Stimulated activated CD4-positive, alpha-beta T cell treated with anti-CD3 and anti-CD28 coated beads, TNF-alpha, amount 100 ng/mL, for 48 hours (primary cell): Measurements from ENCODE around the gene ZNF385D.

Experiments
- DNase-seq, 3 donors: peaks; one replicate each; pipeline ENCODE4 v3.0.0-alpha.2; 2020; ENCODE audit warnings: low read depth in 3 of 3

The ZNF385D gene

GRCh38 chr3:21449738-21450137, 301.3 kb downstream of the ZNF385D start:
- no peak for DNase-seq

DNA sequence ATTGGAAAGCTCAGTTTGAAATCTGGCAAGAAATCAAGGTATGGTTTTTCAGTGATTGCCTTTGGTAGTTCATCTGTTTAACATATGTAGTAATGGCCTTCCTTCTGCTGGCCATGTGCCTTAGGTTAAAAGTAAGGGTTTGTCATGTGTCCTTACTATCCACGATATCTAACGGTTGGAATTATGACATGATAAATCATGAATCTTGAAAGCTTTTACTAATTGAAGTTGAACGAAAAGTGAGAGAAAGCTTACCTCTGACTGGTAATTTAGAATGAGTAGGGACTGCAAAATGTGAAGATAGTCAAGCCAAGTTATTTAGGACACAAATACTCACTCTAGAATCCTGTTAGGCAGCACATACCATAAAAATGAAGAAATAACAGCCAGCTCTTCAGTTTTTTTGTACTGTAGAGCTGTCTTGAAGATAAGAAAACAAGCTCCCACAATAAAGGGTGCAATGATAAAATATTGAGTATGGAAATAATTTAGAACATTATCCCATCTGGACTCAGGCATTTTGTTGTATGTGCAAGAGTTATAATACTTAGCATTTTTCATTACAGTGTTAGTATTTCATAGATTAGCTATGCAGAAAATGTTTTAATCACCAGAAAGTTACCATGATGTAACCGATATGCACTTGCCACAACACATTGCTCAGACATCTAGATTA, 303.4 kb downstream of the ZNF385D start:
- DNase-seq, result no peak

GRCh38 chr3:21446945-21447475, 304.0 kb downstream of the ZNF385D start:
- no peak for DNase-seq

DNA sequence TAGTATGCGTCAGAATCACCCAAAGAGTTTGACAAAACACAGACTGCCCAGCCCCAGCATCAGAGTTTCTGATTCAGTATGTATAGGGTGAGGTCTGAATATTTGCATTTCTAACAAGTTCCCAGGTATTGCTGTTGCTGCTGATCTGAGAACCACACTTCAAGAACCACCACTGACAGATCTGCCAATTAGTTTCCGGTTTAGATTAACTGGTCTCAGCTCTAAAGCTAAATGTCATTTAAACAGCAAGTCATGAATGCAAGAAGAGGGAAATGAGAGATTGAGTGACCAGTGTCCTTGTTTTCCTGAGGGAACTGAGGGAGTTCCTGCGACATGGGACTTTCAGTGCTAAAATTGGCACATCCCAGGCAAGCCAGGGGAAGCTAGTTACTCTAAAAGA, 305.0 kb downstream of the ZNF385D start:
- no peak for DNase-seq

DNA sequence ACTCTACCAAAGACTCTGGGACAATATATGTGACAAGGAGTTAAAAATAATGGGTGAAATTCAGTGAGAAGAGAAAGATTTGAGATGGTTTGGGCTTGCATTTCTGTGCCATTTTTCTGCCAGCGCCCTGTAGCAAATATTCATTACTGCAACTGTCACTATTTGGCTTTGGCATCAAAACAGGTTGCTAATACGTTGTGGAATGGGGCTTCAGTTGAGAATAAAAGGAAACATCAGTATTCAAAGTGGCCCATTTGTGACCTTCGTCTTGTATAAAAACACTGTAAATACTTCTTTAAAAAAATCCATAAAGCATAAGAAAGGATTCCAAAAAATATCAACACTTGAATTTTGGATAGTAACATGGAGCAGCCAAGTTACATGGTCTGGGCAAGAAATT, 309.2 kb downstream of the ZNF385D start:
- DNase-seq, result no peak

DNA sequence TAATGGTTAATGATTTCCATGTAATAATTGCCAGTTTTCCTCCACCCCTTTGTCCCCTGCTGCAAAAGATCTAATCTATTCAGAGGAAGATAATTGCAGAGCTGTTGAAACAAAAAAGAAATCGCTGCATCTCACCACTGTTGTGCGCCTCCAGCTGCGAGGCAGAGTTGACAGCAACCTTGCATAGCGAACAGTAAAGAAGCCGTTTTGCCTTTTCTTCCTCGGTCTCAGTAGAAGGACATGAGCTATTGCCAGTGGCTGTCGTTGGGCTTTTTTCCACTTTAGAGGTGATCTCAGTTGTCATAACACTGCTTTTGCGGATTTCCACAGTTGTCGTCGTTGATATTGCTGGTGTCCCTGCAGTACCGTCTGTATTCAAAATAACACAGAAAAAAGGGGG, 314.2 kb downstream of the ZNF385D start:
- no peak for DNase-seq

GRCh38 chr3:21435871-21436270, 315.1 kb downstream of the ZNF385D start:
- DNase-seq, result no peak

DNA sequence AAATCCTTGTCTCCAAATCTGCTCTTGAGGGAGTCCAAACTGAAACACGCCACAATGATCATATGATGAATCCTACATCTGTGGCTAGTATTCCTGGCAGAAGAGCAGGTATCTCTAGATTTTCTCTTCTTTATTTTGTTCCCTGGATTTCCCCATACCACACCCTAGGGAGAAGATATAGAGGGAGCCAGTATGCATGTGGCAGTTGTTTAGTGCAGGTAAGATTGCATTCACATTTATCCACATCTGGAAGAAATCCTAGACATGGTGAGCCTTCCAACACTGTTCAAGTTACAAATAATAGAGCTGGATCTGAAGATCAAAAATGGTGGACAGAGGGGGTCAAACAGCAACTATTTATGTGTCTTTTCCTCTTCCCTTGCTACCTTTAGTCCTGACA, 316.7 kb downstream of the ZNF385D start:
- DNase-seq, result no peak

DNA sequence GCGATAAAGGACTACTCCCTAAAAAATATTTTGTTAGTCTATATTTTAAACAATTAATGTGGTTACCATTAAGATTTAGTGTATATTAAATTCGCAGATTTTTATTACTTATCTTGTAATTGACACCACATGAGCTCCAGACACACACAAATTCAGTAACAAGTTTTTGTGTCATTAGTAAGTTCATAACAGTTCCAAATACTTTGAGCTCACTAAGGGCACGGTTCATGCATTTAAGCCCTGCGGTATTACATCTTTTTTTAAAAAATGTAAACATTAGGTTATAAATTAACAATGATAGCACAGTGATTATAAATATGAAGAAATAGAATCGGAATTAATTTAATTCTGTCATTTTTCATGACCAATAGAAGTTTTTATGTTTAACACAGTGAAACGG, 317.3 kb downstream of the ZNF385D start:
- no peak for DNase-seq

DNA sequence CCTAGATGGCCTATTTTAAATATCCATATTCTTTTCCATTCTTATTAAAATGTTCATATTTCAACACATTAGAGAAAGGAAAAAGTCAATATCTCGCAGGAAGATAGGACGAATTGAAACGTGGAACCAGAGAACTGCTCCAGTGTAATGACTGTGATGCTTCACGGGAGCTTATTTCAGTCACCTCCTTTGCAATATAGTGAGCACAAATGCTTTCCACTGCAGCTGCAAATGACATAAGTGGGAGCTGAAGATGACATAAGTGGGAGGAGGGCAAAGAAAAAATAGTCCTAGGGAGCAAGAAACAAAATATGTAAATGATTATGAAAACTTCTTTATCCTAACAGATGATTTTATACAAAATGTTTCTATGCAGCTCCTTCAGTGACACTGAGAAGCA, 324.1 kb downstream of the ZNF385D start:
- no peak for DNase-seq

- no peak for DNase-seq
These were observed 325.3 kb downstream of the ZNF385D start for GRCh38 chr3:21425715-21426114.

DNA sequence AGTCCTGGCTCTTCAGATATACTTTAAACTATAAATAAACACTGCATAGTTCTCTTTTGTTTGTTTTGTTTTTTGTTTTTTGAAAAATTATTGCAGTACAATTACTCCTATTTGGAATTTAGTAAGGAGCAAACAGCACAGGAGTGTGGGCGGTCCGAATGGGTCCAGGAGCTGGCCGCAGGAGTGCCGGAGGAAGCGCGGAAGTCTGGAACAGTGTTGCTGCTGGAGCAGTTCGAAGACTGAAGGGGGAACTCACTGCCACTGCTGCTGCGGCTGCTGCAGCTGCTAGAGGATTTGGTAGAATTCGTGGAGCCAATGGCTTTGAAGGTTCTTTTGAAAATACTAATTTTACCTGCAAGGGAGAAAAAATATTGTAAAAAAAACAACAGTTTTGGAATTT, 329.9 kb downstream of the ZNF385D start:
- DNase-seq, result no peak

- no peak for DNase-seq
These were observed 333.0 kb downstream of the ZNF385D start for GRCh38 chr3:21417991-21418390.

- DNase-seq, result no peak
These were observed 336.5 kb downstream of the ZNF385D start for GRCh38 chr3:21414506-21414905.

- DNase-seq, result no peak
These were observed 340.0 kb downstream of the ZNF385D start for GRCh38 chr3:21411058-21411457.

GRCh38 chr3:21409401-21409800, 341.6 kb downstream of the ZNF385D start:
- no peak for DNase-seq

GRCh38 chr3:21407743-21408142, 343.3 kb downstream of the ZNF385D start:
- DNase-seq, result no peak

GRCh38 chr3:21405671-21406667, 345.0 kb downstream of the ZNF385D start:
- DNase-seq, result no peak

- DNase-seq, result no peak
These were observed 352.5 kb downstream of the ZNF385D start for GRCh38 chr3:21398461-21398860.

DNA sequence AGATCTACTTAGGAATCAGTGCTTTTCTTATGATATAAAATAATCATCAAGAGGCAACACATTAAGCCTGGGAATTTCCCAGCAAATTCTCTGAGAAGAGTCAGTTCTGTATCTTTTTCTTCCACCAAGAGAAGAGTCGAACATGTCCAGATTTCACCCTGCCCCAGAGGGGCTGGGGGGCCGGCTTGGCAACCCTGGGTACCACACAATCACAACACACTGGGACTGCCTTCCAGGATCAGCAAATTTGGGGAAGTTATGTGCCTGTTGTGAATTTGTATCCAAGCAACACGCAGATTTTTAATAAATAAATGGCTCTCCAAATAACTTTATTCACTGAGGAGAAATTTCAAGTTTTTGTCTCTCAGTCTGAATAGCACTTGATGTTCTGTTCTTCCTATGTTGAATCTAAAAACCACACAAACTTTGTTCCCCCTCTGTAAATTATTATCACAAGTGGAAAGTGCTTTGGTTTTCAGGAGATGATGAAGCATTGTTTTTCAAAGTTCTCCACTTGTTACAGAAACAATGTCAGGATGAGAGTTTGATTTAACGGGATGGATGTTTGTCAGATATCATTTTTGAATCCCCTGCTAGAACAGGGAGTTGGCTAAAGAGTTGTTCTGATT, 357.2 kb downstream of the ZNF385D start:
- DNase-seq, result no peak

DNA sequence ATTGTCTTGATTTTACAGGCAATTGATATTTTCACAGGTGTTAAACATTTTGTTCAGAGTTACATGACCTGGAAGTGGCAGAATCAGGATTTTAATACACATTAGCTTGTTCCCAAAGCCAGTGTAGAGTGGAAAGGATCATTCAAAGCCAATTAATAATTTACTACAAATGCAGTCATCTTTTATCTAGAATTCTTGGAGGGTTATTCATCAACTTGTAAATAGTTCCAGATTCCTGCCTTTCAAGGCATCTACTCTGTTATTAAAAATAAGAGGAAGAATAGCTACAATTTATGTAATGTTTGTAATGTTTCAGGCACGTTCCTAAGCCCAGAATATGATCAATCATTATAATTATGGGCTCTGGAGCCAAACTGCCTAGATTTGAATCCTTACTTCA, 358.5 kb downstream of the ZNF385D start:
- no peak for DNase-seq

- no peak for DNase-seq
These were observed 360.2 kb downstream of the ZNF385D start for GRCh38 chr3:21390856-21391255.
